ENCODE results near the gene MS4A8.

DNA sequence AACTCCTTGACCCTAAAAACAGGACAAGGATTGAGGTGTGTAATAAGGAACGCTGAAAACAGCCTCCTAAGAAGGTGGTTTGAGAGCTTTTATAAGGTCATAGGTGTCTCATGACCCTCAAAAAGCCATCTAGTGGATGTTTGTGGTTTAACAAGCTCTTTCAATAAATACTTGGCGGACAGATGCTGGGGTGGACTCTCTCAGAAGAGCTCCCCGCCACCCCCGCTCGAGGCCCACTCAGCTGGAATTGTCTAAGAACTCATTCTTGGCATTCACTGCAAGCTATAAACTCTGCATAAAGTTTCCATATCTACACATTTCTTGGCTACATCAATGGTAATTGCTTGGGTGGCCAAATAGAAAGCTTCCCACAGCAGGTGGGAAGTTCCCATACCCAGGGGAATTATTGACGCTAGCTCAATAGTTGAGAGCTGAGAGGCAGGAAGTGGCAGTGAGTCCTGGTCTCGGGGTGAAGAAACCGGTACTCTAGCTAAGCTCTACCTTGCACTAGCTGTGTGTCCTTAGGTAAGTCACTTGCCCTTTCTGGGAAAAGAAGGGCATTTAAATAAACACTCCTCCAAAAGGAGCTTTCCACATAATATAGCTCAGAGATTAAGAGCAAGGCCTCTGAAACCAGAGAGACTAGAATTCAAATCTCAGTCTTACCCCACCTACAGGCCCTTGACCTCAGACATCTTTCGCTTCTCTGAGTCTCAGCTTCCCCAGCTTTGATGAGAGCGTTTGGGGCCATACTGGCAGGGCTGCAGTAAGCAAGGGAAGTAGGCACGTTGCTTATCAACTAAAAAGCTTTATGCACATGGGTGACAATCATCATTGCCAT lies 63.7 kb downstream of the MS4A8 start:
- TF ChIP-seq EZH2 (IDR thresholded peaks at IDR 0.05) (no peak), POLR2AphosphoS5 (IDR thresholded peaks at IDR 0.05; ENCODE audit: borderline replicate concordance, low read depth, low read length) (no peak), FOXP2 (optimal IDR thresholded peaks at IDR 0.05; ENCODE audit: control extremely low read depth, extremely low read length, insufficient read depth) (no peak)

All from SK-N-MC (cell line).